ENCODE measurements around the gene NTSR2.

NTSR2 gene

DNA sequence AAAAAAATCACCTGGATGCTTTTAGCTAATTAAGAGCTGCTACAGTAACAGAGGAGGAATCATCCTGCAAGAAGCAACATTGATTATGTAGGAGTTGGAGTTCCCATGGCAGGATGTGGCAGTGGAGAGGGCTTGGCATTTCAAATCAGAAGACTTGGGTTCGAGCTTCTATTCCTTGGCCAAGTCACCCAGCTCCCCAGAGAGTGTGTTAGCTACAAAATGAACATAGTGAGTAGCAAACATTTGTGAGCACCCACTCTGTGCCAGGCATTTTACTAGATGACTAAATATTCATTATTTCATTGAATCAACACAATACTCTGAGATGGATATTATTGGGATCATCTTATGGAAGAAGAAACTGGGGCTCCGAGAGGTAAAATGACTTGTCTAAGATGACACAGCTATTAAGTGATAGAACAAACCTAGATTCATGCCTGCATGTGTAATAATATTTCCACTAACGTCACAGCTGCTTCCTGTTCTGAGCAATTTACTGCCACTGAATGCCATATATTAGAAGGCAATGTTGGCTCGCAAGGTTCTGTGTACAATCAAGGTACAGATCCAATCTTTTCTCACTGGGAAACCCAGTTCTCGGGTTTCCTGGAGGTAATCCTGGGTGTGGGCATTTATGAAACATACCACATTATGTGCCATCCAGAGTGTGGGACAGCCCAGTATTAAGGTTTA is 18.0 kb downstream of the NTSR2 start:
- Histone ChIP-seq H3K27me3 (ENCODE audit: control insufficient read depth, low read length) (peaks cover 14% of the 10 kb centered on the region; the same call in 1 of the 2 replicates), H3K27ac (ENCODE audit: low read depth, low read length) (no peak overlapping the region), H3F3A (ENCODE audit: control insufficient read depth, insufficient read depth) (no peaks in the 10 kb centered on the region), H3K9me3 (ENCODE audit: control insufficient read depth, insufficient read depth, low read length) (no peaks in the 10 kb centered on the region), H3K79me2 (ENCODE audit: control insufficient read depth, low read length) (no peaks in the 10 kb centered on the region), H3K36me3 (ENCODE audit: control insufficient read depth, low read length) (no peaks in the 10 kb centered on the region), H4K20me1 (ENCODE audit: control insufficient read depth, insufficient read depth, low read depth, low read length) (no peaks in the 10 kb centered on the region), H3K4me1 (ENCODE audit: control insufficient read depth, low read length) (no peaks in the 10 kb centered on the region), H3K4me2 (ENCODE audit: low read length) (no peak overlapping the region), H3K4me3 (ENCODE audit: low read length) (no peak overlapping the region), H3K9me2 (replicated peaks; ENCODE audit: control insufficient read depth, low read length) (no peaks in the 10 kb centered on the region)
- TF ChIP-seq EZH2phosphoT487 (IDR thresholded peaks at IDR 0.05; ENCODE audit: borderline replicate concordance, low read length), result no peak
- TF ChIP-seq, protein P1, sequence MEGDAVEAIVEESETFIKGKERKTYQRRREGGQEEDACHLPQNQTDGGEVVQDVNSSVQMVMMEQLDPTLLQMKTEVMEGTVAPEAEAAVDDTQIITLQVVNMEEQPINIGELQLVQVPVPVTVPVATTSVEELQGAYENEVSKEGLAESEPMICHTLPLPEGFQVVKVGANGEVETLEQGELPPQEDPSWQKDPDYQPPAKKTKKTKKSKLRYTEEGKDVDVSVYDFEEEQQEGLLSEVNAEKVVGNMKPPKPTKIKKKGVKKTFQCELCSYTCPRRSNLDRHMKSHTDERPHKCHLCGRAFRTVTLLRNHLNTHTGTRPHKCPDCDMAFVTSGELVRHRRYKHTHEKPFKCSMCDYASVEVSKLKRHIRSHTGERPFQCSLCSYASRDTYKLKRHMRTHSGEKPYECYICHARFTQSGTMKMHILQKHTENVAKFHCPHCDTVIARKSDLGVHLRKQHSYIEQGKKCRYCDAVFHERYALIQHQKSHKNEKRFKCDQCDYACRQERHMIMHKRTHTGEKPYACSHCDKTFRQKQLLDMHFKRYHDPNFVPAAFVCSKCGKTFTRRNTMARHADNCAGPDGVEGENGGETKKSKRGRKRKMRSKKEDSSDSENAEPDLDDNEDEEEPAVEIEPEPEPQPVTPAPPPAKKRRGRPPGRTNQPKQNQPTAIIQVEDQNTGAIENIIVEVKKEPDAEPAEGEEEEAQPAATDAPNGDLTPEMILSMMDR (IDR thresholded peaks at IDR 0.05; ENCODE audit: low read depth, low read length, poor library complexity, severe bottlenecking), result no peak

DNA sequence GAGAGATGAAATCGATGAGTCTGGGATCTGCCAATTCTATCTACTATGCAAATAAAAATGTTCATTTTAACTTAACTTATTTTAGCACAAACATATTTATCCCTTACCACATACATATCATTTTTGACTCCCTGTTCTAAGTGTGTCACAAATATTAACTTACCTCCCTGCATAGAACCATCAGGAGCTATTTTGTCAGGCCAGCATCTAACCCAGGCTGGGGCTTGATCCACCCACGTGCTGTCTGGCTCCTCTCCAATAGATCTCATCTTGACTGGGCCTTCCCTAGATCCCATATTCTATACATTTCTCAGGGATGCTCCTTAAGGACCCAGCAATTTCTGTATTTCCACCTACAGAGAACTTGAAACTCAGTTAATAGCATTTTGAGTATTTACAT is 20.9 kb downstream of the NTSR2 start:
- Histone ChIP-seq H3K9me3 (ENCODE audit: control insufficient read depth, insufficient read depth, low read length) (no peaks in the 10 kb centered on the region; the same call in 1 of the 2 replicates), H3K27ac (ENCODE audit: low read depth, low read length) (no peak overlapping the region), H3K4me1 (ENCODE audit: control insufficient read depth, low read length) (no peaks in the 10 kb centered on the region), H3K79me2 (ENCODE audit: control insufficient read depth, low read length) (no peaks in the 10 kb centered on the region), H3K4me3 (ENCODE audit: low read length) (no peak overlapping the region), H3K36me3 (ENCODE audit: control insufficient read depth, low read length) (no peaks in the 10 kb centered on the region), H3K4me2 (ENCODE audit: low read length) (no peak overlapping the region), H3K27me3 (ENCODE audit: control insufficient read depth, low read length) (peaks cover 18% of the 10 kb centered on the region; the same call in 1 of the 2 replicates), H4K20me1 (ENCODE audit: control insufficient read depth, insufficient read depth, low read depth, low read length) (no peaks in the 10 kb centered on the region), H3K9me2 (replicated peaks; ENCODE audit: control insufficient read depth, low read length) (no peaks in the 10 kb centered on the region), H3F3A (ENCODE audit: control insufficient read depth, insufficient read depth) (no peaks in the 10 kb centered on the region)
- TF ChIP-seq EZH2phosphoT487 (IDR thresholded peaks at IDR 0.05; ENCODE audit: borderline replicate concordance, low read length), result no peak
- TF ChIP-seq, protein P1 (IDR thresholded peaks at IDR 0.05; ENCODE audit: low read depth, low read length, poor library complexity, severe bottlenecking), result no peak

DNA sequence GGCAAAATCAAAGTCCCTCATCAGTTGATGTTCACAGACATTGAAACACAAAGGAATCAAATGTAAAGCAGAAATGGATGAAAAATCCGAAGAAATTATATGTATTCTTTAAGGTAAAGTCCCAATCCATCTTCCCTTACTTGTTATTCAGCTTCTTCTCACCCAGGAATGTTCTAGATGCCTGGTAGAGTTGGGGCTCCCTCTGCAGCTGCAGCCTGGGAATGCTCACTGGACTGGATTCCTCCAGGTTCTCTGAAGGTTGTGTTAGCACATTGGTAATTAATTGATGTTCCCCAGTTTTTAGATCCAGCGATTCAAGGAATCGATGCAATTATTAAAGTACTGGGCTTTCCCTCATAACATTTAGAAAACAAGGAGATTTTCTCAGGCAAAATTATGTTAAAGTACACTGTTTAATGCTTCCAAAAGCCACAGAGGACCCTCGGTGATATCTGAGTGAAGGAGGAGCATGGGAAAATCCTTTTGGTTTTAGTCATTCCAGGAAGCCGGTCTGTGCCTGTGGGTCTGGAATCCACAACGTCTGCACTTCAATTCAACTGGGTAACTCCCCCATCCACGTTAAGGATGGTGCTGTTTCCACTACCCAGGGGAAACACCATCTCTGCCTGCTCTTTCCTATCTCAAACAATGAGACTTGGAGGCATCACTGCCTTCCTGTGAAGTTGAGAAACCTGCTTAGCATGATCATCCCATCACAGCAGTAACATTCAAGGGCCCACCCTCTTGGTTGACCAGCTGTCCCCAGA is 22.0 kb downstream of the NTSR2 start:
- H3K9me3 ChIP-seq (ENCODE audit: control insufficient read depth, insufficient read depth, low read length), result no peaks in the 10 kb centered on the region; the same call in 1 of the 2 replicates
- H3K9me2 ChIP-seq (replicated peaks; ENCODE audit: control insufficient read depth, low read length), result no peaks in the 10 kb centered on the region
- no peak overlapping the region for H3K4me3 ChIP-seq (ENCODE audit: low read length)
- H3K27me3 ChIP-seq (ENCODE audit: control insufficient read depth, low read length), result peaks cover 18% of the 10 kb centered on the region; the same call in 1 of the 2 replicates
- no peaks in the 10 kb centered on the region for H3F3A ChIP-seq (ENCODE audit: control insufficient read depth, insufficient read depth)
- H3K36me3 ChIP-seq (ENCODE audit: control insufficient read depth, low read length), result no peaks in the 10 kb centered on the region
- H3K4me2 ChIP-seq (ENCODE audit: low read length), result no peak overlapping the region
- TF ChIP-seq, protein P1 (IDR thresholded peaks at IDR 0.05; ENCODE audit: low read depth, low read length, poor library complexity, severe bottlenecking), result no peak
- H3K27ac ChIP-seq (ENCODE audit: low read depth, low read length), result no peak overlapping the region
- no peaks in the 10 kb centered on the region for H4K20me1 ChIP-seq (ENCODE audit: control insufficient read depth, insufficient read depth, low read depth, low read length)
- no peaks in the 10 kb centered on the region for H3K4me1 ChIP-seq (ENCODE audit: control insufficient read depth, low read length)
- no peaks in the 10 kb centered on the region for H3K79me2 ChIP-seq (ENCODE audit: control insufficient read depth, low read length)

All from DOHH2 (cell line).